Activated naive CD8-positive, alpha-beta T cell treated with anti-CD3 and anti-CD28 coated beads, Interleukin-2, amount 50 U/mL, for 24 hours (primary cell): ENCODE measurements around the gene C5orf47.

Source experiments
- ATAC-seq: fragments of 150-1000 bp; cut with Tn5 transposase; one replicate; pipeline ENCODE4 v1.10.0; 2021
- DNase-seq: peaks from one replicate; pipeline ENCODE4 v3.0.0; 2021
- H3K27ac Mint-ChIP-seq: one replicate; pipeline ENCODE4 v1.8.0; 2021; ENCODE audit warnings: mild to moderate bottlenecking, mixed read lengths
- H3K27me3 Mint-ChIP-seq: one replicate; pipeline ENCODE4 v1.8.0; 2021; ENCODE audit warnings: mixed read lengths
- H3K36me3 Mint-ChIP-seq: one replicate; pipeline ENCODE4 v1.8.0; 2021; ENCODE audit warnings: low read depth, mixed read lengths
- H3K4me1 Mint-ChIP-seq: one replicate; pipeline ENCODE4 v1.8.0; 2021; ENCODE audit warnings: mixed read lengths
- H3K4me3 Mint-ChIP-seq: one replicate; pipeline ENCODE4 v1.8.0; 2021; ENCODE audit warnings: mild to moderate bottlenecking, moderate library complexity, mixed read lengths
- H3K9me3 Mint-ChIP-seq: one replicate; pipeline ENCODE4 v1.8.0; 2021; ENCODE audit warnings: mixed read lengths

The C5orf47 gene

GRCh38 chr5:174045470-174046025 lies 56.6 kb downstream of the C5orf47 start, which contains the start of gene NSG2:
Gene NSG2 (plus strand): TSS chr5:174045706. CDS start chr5:174046756, 1,050 bp downstream.
- peak; percentile 28 for DNase-seq
- H3K4me1 Mint-ChIP-seq, result no peaks in the 10 kb centered on the region
- no peaks in the 10 kb centered on the region for H3K36me3 Mint-ChIP-seq
- peak; percentile 65 for ATAC-seq
- peaks cover 17% of the 10 kb centered on the region for H3K27me3 Mint-ChIP-seq
- no peak within 1 kb of the TSS for H3K4me3 Mint-ChIP-seq
- H3K9me3 Mint-ChIP-seq, result no peaks in the 10 kb centered on the region
- no peak within 1 kb of the TSS for H3K27ac Mint-ChIP-seq

DNA sequence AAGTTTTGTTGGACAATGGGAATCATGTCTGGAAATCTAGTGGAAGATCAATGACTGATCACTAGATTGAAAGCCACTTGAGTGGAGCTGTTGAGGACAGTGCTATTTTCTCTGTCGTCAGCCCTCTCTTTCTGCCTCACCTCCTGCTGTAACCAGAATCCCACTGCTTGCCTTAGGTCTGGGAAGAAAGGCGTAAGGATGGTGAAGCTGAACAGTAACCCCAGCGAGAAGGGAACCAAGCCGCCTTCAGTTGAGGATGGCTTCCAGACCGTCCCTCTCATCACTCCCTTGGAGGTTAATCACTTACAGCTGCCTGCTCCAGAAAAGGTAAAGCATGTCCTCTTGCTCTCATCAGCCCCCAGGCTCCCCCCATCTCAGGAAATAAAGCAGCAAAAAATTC lies 57.6 kb downstream of the C5orf47 start:
- peaks cover 20% of the 10 kb centered on the region for H3K27me3 Mint-ChIP-seq
- H3K27ac Mint-ChIP-seq, result no peak overlapping the region
- H3K4me3 Mint-ChIP-seq, result no peak overlapping the region
- DNase-seq, result no peak
- no peaks in the 10 kb centered on the region for H3K4me1 Mint-ChIP-seq
- H3K9me3 Mint-ChIP-seq, result no peaks in the 10 kb centered on the region
- no peaks in the 10 kb centered on the region for H3K36me3 Mint-ChIP-seq
- ATAC-seq, result no peak

DNA sequence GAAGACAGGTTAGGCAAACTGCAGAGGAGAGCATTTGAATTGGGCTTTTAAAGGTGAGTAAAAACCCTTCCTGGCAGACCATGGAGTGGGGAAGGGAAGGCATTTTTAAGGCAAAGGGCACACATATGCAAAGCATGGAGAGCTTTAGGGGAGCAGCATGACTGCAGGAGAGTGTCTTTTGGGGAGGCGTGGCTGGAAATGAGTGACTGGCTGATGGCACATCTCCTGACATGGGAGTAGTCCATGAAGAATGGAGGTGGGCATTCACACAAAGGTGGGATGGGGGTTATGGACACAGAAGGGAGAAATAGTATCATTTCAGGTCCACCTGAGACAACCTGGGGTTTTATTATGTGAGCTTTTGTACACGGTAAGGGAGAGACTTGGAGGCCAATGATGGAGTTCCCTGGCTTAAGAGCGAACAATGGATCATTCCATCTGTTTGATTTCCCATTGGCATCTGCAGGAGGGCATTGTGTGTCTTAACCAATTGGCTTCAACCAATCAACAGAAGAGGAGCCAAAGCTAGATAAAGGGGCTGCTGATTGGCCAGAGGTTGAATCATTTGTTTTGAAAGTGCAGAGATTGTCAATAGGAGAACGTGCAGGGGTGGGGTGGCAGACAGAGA lies 58.6 kb downstream of the C5orf47 start:
- ATAC-seq (no peak), DNase-seq (no peak)
- no peaks in the 10 kb centered on the region for H3K36me3 Mint-ChIP-seq
- no peak overlapping the region for H3K4me3 Mint-ChIP-seq
- H3K27ac Mint-ChIP-seq, result no peak overlapping the region
- H3K4me1 Mint-ChIP-seq, result no peaks in the 10 kb centered on the region
- H3K9me3 Mint-ChIP-seq, result no peaks in the 10 kb centered on the region
- peaks cover 20% of the 10 kb centered on the region for H3K27me3 Mint-ChIP-seq

GRCh38 chr5:174052636-174053035 lies 63.7 kb downstream of the C5orf47 start:
- no peak for ATAC-seq
- no peaks in the 10 kb centered on the region for H3K9me3 Mint-ChIP-seq
- no peaks in the 10 kb centered on the region for H3K4me1 Mint-ChIP-seq
- H3K27ac Mint-ChIP-seq, result no peak overlapping the region
- H3K27me3 Mint-ChIP-seq, result peaks cover 7% of the 10 kb centered on the region
- DNase-seq, result no peak
- H3K36me3 Mint-ChIP-seq, result no peaks in the 10 kb centered on the region
- no peak overlapping the region for H3K4me3 Mint-ChIP-seq

- no peak for DNase-seq
- Mint-ChIP-seq H3K9me3 (no peaks in the 10 kb centered on the region), H3K4me1 (no peaks in the 10 kb centered on the region), H3K4me3 (no peak overlapping the region), H3K27me3 (peaks cover 10% of the 10 kb centered on the region), H3K27ac (no peak overlapping the region), H3K36me3 (no peaks in the 10 kb centered on the region)
- ATAC-seq, result no peak
Measured at GRCh38 chr5:174053905-174054304, 64.9 kb downstream of the C5orf47 start.
